AG04450 (cell line): ENCODE measurements around the gene DCLK2. TPM values are rescaled to one million over a fixed set of nuclear protein-coding genes. Genes with fewer than 3 reads are reported as not detected.

Experiments
- CTCF ChIA-PET: fragments of 300-600, 350-600 bp; formaldehyde crosslinking; extraction: SDS; loops from one replicate; lab custom pipeline; 2022; ENCODE audit warnings: antibody characterized with exemption, inconsistent platforms; lab: Charles Lee
- POLR2A ChIA-PET: fragments of 350-600 bp; formaldehyde crosslinking; extraction: SDS; loops from one replicate; lab custom pipeline; 2021; ENCODE audit warnings: antibody characterized with exemption, inconsistent platforms; lab: Yijun Ruan, JAX
- DNase-seq: peaks from one replicate; pipeline ENCODE4 v3.0.0-alpha.2; 2011; ENCODE audit warnings: low read depth, low spot score
- H3K27ac ChIP-seq: one replicate; pipeline ENCODE4 v1.5.1; 2012; ENCODE audit warnings: low read depth, low read length, control low read depth
- H3K27me3 ChIP-seq: one replicate; pipeline ENCODE4 v1.6.0; 2012; ENCODE audit warnings: low read length; ENCODE audit not compliant: control insufficient read depth, insufficient read depth
- H3K4me3 ChIP-seq: 2 replicates; pipeline ENCODE4 v1.5.1; 2011; ENCODE audit warnings: mild to moderate bottlenecking, low read depth, low read length, control low read depth
- H3K9me3 ChIP-seq: 2 replicates; pipeline ENCODE4 v1.5.1; 2012; ENCODE audit warnings: low read length; ENCODE audit not compliant: control insufficient read depth, insufficient read depth
- polyA plus RNA-seq: library from polyadenylated mRNA; depleted of rRNA; stranded (reverse); fragments of >200 nt; gene quantifications from 2 replicates; pipeline ENCODE4 v1.2.3, GENCODE V29; 2011
- TF ChIP-seq, protein P1 (sequence below): IDR thresholded peaks from 2 replicates; pipeline ENCODE4 v1.5.1; 2011; ENCODE audit warnings: low read depth, low read length, control low read depth, inconsistent platforms

The DCLK2 gene
- polyA plus RNA-seq, 1 experiment: 7.3 TPM

GRCh38 chr4:150215601-150216000 is 137.4 kb downstream of the DCLK2 start:
- H3K9me3 ChIP-seq: no peaks in the 10 kb centered on the region
- DNase-seq: no peak
- POLR2A ChIA-PET: no interaction called here
- no peak overlapping the region for H3K4me3 ChIP-seq
- no peak overlapping the region for H3K27ac ChIP-seq
- no peaks in the 10 kb centered on the region for H3K27me3 ChIP-seq
- TF ChIP-seq, protein P1, sequence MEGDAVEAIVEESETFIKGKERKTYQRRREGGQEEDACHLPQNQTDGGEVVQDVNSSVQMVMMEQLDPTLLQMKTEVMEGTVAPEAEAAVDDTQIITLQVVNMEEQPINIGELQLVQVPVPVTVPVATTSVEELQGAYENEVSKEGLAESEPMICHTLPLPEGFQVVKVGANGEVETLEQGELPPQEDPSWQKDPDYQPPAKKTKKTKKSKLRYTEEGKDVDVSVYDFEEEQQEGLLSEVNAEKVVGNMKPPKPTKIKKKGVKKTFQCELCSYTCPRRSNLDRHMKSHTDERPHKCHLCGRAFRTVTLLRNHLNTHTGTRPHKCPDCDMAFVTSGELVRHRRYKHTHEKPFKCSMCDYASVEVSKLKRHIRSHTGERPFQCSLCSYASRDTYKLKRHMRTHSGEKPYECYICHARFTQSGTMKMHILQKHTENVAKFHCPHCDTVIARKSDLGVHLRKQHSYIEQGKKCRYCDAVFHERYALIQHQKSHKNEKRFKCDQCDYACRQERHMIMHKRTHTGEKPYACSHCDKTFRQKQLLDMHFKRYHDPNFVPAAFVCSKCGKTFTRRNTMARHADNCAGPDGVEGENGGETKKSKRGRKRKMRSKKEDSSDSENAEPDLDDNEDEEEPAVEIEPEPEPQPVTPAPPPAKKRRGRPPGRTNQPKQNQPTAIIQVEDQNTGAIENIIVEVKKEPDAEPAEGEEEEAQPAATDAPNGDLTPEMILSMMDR: no peak
- CTCF ChIA-PET: interaction anchor here (0.6 kb wide), 1 partner anchor 28 kb away, joined by 3 read pairs; no protein-coding TSS in a partner anchor

- TF ChIP-seq, protein P1: no peak
- no peak overlapping the region for H3K27ac ChIP-seq
- no peak overlapping the region for H3K4me3 ChIP-seq
- ChIA-PET POLR2A (no interaction called here), CTCF (interaction anchor here (0.6 to 2.8 kb wide), 21 partner anchors 8 to 650 kb away, joined by 3 to 31 read pairs (median 5); no protein-coding TSS in a partner anchor)
- DNase-seq: no peak
- no peaks in the 10 kb centered on the region for H3K9me3 ChIP-seq
- H3K27me3 ChIP-seq: no peaks in the 10 kb centered on the region
Observed at GRCh38 chr4:150216726-150217125, 138.5 kb downstream of the DCLK2 start.

GRCh38 chr4:150217192-150217591 is 138.9 kb downstream of the DCLK2 start:
- H3K27ac ChIP-seq: no peak overlapping the region
- POLR2A ChIA-PET: interaction anchor here (0.5 kb wide), 1 partner anchor 804 kb away, joined by 4 read pairs; no protein-coding TSS in a partner anchor
- TF ChIP-seq, protein P1: peak; percentile 54

GRCh38 chr4:150217808-150218207 is 139.6 kb downstream of the DCLK2 start:
- no peak overlapping the region for H3K27ac ChIP-seq
- DNase-seq: no peak
- TF ChIP-seq, protein P1: no peak
- H3K27me3 ChIP-seq: no peaks in the 10 kb centered on the region
- no peak overlapping the region for H3K4me3 ChIP-seq
- H3K9me3 ChIP-seq: no peaks in the 10 kb centered on the region
- CTCF ChIA-PET: interaction anchor here (0.5 to 2.8 kb wide), 24 partner anchors 9 to 651 kb away, joined by 3 to 31 read pairs (median 4); no protein-coding TSS in a partner anchor
- POLR2A ChIA-PET: interaction anchor here (0.5 kb wide), 1 partner anchor 803 kb away, joined by 4 read pairs; no protein-coding TSS in a partner anchor

More at GRCh38 chr4:150217192-150217591, 138.9 kb downstream of the DCLK2 start:
- Histone ChIP-seq H3K4me3 (no peak overlapping the region), H3K27me3 (no peaks in the 10 kb centered on the region), H3K9me3 (no peaks in the 10 kb centered on the region)
- DNase-seq: no peak
- CTCF ChIA-PET: interaction anchor here (0.5 to 2.8 kb wide), 26 partner anchors 8 to 652 kb away, joined by 3 to 31 read pairs (median 4); no protein-coding TSS in a partner anchor

DNA sequence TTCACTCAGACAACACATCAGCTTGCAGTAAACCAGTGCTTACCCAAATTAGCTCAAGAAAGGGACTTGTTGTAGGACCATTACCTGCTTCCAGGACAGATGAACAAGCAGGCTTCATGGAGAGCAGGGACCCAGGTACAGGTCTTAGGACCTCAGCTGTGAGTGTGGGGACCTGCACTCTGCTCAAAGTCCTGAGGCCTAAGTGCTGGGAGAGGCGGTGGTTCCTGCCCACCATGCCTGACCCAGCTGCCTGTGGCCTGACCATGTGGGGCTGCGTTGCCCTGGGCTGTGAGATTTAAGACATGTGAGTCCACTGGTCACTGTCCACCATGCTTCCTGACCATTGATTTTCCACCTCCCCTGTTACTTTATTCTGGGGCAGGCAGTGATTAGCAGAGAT is 140.2 kb downstream of the DCLK2 start:
- DNase-seq: no peak
- no peak overlapping the region for H3K27ac ChIP-seq
- no peak overlapping the region for H3K4me3 ChIP-seq
- TF ChIP-seq, protein P1: no peak
- POLR2A ChIA-PET: no interaction called here
- H3K9me3 ChIP-seq: no peaks in the 10 kb centered on the region
- no peaks in the 10 kb centered on the region for H3K27me3 ChIP-seq
- CTCF ChIA-PET: interaction anchor here (1.7 to 2.8 kb wide), 7 partner anchors 9 to 220 kb away, joined by 5 to 31 read pairs (median 12); no protein-coding TSS in a partner anchor
